ENCODE data around the gene RECQL5. TPM values are rescaled to one million over a fixed set of nuclear protein-coding genes. Genes with fewer than 3 reads are reported as not detected.
A peak's percentile ranks its signal among the peaks of the same experiment; 100 is the strongest.

The RECQL5 gene
- total RNA-seq, 1 experiment from 2014 or later, result 71.3 TPM

DNA sequence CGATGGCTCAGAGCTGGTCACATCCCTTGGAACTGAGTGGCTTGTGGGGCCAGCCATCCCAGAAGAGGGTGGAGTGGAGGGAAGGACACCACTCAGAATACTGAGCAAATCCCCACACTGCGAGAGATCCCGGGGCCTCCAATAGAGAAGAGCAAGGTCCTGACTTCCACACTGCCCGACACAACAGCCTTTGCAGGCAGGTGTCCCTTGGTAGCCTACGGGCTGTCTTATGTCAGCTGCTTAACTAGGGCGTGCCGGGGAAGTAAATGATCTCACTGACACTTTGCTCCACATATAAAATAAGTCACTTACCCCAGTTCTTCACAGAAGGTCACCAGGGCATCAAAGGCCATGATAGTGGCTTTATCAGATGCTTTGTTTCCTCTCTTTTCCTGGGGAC is 16.1 kb downstream of the RECQL5 start:
- CTCF ChIA-PET, result interaction anchor here (1.7 to 6.7 kb wide), 2 partner anchors 11 to 18 kb away, joined by 5 to 119 read pairs; partner anchors contain the start of gene SMIM5
- H3K9me3 Mint-ChIP-seq (ENCODE audit: low read depth, unreplicated experiment), result no peaks in the 10 kb centered on the region
- no peak overlapping the region for H3K27ac Mint-ChIP-seq (ENCODE audit: unreplicated experiment)
- BruUV-seq (replicated peaks), result no TSS peak
- TF ChIP-seq, protein P1, sequence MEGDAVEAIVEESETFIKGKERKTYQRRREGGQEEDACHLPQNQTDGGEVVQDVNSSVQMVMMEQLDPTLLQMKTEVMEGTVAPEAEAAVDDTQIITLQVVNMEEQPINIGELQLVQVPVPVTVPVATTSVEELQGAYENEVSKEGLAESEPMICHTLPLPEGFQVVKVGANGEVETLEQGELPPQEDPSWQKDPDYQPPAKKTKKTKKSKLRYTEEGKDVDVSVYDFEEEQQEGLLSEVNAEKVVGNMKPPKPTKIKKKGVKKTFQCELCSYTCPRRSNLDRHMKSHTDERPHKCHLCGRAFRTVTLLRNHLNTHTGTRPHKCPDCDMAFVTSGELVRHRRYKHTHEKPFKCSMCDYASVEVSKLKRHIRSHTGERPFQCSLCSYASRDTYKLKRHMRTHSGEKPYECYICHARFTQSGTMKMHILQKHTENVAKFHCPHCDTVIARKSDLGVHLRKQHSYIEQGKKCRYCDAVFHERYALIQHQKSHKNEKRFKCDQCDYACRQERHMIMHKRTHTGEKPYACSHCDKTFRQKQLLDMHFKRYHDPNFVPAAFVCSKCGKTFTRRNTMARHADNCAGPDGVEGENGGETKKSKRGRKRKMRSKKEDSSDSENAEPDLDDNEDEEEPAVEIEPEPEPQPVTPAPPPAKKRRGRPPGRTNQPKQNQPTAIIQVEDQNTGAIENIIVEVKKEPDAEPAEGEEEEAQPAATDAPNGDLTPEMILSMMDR (IDR thresholded peaks at IDR 0.05; ENCODE audit: unreplicated experiment), result no peak
- no peak for DNase-seq
- intact Hi-C loops (cut with micrococcal nuclease; ENCODE audit: unreplicated experiment), result loop anchor here (5.0 kb wide), 1 partner anchor 224 kb away; no protein-coding TSS in a partner anchor
- H3K4me1 Mint-ChIP-seq (ENCODE audit: low read depth, unreplicated experiment), result peaks cover 10% of the 10 kb centered on the region
- H3K27me3 Mint-ChIP-seq (ENCODE audit: unreplicated experiment), result no peaks in the 10 kb centered on the region
- H3K36me3 Mint-ChIP-seq (ENCODE audit: insufficient read depth, unreplicated experiment), result peaks cover 43% of the 10 kb centered on the region
- H3K4me3 Mint-ChIP-seq (ENCODE audit: low read depth, unreplicated experiment), result no peak overlapping the region

GRCh38 chr17:75649687-75650086 is 17.3 kb downstream of the RECQL5 start:
- peaks cover 22% of the 10 kb centered on the region for H3K4me1 Mint-ChIP-seq (ENCODE audit: low read depth, unreplicated experiment)
- BruUV-seq (replicated peaks), result no TSS peak
- peaks cover 48% of the 10 kb centered on the region for H3K36me3 Mint-ChIP-seq (ENCODE audit: insufficient read depth, unreplicated experiment)
- intact Hi-C loops (cut with micrococcal nuclease; ENCODE audit: unreplicated experiment), result loop anchor here (5.0 kb wide), 1 partner anchor 222 kb away; no protein-coding TSS in a partner anchor
- peak overlapping the region; percentile 17 for H3K27ac Mint-ChIP-seq (ENCODE audit: unreplicated experiment)
- H3K27me3 Mint-ChIP-seq (ENCODE audit: unreplicated experiment), result no peaks in the 10 kb centered on the region
- H3K4me3 Mint-ChIP-seq (ENCODE audit: low read depth, unreplicated experiment), result no peak overlapping the region
- TF ChIP-seq, protein P1 (IDR thresholded peaks at IDR 0.05; ENCODE audit: unreplicated experiment), result no peak
- H3K9me3 Mint-ChIP-seq (ENCODE audit: low read depth, unreplicated experiment), result no peaks in the 10 kb centered on the region
- no peak for DNase-seq
- CTCF ChIA-PET, result no interaction called here

DNA sequence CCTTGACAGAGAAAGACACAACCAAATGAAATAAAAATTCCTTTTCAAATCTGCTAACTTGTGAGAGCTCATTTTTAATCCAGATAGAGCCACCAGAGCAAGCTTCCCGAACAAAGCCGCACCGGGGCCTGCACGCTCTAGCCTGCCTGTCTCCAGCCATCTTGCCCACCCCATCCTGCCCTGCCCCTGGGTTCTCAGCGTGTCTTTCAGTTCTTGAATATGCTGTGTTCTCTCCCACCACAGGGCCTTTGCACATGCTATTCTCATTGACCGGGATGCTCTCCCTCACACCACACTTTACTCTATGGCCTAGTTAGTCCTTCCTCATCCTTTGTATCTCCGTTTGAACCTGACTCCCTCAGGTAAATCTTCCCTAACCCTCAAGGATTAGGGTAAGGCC is 19.0 kb downstream of the RECQL5 start:
- peaks cover 56% of the 10 kb centered on the region for H3K36me3 Mint-ChIP-seq (ENCODE audit: insufficient read depth, unreplicated experiment)
- TF ChIP-seq, protein P1 (IDR thresholded peaks at IDR 0.05; ENCODE audit: unreplicated experiment), result no peak
- intact Hi-C loops (cut with micrococcal nuclease; ENCODE audit: unreplicated experiment), result no loop called here
- H3K9me3 Mint-ChIP-seq (ENCODE audit: low read depth, unreplicated experiment), result no peaks in the 10 kb centered on the region
- H3K27me3 Mint-ChIP-seq (ENCODE audit: unreplicated experiment), result no peaks in the 10 kb centered on the region
- no TSS peak for BruUV-seq (replicated peaks)
- CTCF ChIA-PET, result interaction anchor here (1.0 to 1.4 kb wide), 2 partner anchors 15 to 47 kb away, joined by 3 to 5 read pairs; partner anchors contain the start of gene SMIM5
- H3K4me1 Mint-ChIP-seq (ENCODE audit: low read depth, unreplicated experiment), result peaks cover 25% of the 10 kb centered on the region
- peak overlapping the region; percentile 96 for H3K27ac Mint-ChIP-seq (ENCODE audit: unreplicated experiment)
- H3K4me3 Mint-ChIP-seq (ENCODE audit: low read depth, unreplicated experiment), result no peak overlapping the region
- DNase-seq, result no peak

DNA sequence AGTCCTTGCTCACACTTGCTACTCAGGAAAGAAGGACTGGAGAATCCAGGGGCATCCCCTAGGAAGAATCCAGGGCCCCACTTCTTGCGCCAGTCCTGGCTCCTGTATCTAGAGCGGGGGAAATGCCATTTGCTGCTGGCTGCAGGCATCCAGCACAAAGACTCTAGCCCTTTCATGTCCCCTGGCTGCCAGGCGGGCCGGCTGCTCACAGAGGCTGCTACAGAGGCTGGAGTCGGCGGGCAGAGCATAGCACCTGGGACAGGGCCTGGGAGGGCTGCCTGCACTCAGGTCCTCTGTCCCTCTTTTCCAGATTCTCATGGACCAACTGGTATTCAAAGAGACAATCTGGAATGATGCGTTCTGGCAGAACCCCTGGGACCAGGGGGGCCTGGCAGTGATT is 19.9 kb downstream of the RECQL5 start:
- BruUV-seq (replicated peaks), result no TSS peak
- peaks cover 34% of the 10 kb centered on the region for H3K4me1 Mint-ChIP-seq (ENCODE audit: low read depth, unreplicated experiment)
- H3K27me3 Mint-ChIP-seq (ENCODE audit: unreplicated experiment), result no peaks in the 10 kb centered on the region
- H3K9me3 Mint-ChIP-seq (ENCODE audit: low read depth, unreplicated experiment), result no peaks in the 10 kb centered on the region
- peaks cover 63% of the 10 kb centered on the region for H3K36me3 Mint-ChIP-seq (ENCODE audit: insufficient read depth, unreplicated experiment)
- CTCF ChIA-PET, result interaction anchor here (1.8 to 2.9 kb wide), 4 partner anchors 9 to 46 kb away, joined by 6 to 57 read pairs (median 11); partner anchors contain the start of gene SMIM5
- intact Hi-C loops (cut with micrococcal nuclease; ENCODE audit: unreplicated experiment), result no loop called here
- DNase-seq, result no peak
- TF ChIP-seq, protein P1 (IDR thresholded peaks at IDR 0.05; ENCODE audit: unreplicated experiment), result no peak
- peak overlapping the region; percentile 43 for H3K4me3 Mint-ChIP-seq (ENCODE audit: low read depth, unreplicated experiment)
- H3K27ac Mint-ChIP-seq (ENCODE audit: unreplicated experiment), result peak overlapping the region; percentile 96
